EH (cell line): ENCODE results near the gene BLOC1S1.

ENCODE experiments used
- DNase-seq: peaks from one replicate; pipeline ENCODE4 v3.0.0-alpha.2; 2015; ENCODE audit warnings: low read depth

Gene BLOC1S1

GRCh38 chr12:55711786-55712553, 3.9 kb upstream of the BLOC1S1 start:
- no peak for DNase-seq

- DNase-seq: no peak
Measured at GRCh38 chr12:55712700-55713415, 3.0 kb upstream of the BLOC1S1 start.

GRCh38 chr12:55713721-55714120, 2.1 kb upstream of the BLOC1S1 start:
- DNase-seq: peak; percentile 91

DNA sequence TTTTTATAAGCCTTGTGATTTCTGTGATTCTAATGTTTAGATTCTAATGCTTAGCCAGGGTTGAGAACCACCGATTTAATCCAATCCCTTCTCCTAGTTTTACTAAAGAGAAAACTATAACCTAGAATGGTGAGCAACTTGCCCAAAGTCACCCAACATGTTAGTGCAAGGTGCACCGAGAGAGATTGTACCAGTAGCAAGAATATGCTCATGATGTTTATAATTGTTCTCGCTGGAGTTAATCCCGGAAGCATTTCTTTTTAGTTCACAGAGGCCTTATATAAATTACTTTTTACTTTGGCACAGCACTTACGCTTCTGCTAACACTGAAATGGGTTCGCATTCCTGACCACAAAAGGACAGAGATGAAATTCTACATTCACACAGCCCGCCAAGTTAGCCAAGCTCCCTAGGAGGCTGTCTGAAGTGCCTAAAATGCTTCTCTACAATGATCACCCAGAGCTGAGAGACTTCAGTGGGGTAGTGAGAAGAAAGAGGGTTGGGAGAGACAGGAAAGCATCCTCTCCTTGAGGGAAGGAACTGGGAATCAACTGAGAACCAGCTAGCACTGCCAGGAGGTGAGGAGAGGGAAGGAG, 579 bp upstream of the BLOC1S1 start:
- DNase-seq: peak; percentile 33

DNA sequence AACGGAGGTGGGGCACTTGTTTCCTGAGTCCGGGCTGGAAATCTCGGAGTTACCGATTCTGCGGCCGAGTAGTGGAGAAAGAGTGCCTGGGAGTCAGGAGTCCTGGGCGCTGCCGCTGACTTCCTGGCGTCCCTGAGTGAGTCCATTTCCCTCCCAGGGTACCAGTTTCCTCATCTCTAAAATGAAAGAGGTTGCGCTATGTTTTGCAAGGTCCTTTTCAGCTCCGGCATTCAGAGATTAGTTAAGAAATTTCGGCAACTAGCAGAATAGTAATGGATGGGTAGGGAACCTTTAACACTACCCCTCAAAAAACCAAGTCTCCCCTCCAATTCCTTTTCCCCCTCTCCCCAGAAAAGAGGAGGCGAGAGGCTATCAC, 724 bp downstream of the BLOC1S1 start:
- no peak for DNase-seq

GRCh38 chr12:55717011-55718007, 1.5 kb downstream of the BLOC1S1 start:
- DNase-seq: peak; percentile 56

DNA sequence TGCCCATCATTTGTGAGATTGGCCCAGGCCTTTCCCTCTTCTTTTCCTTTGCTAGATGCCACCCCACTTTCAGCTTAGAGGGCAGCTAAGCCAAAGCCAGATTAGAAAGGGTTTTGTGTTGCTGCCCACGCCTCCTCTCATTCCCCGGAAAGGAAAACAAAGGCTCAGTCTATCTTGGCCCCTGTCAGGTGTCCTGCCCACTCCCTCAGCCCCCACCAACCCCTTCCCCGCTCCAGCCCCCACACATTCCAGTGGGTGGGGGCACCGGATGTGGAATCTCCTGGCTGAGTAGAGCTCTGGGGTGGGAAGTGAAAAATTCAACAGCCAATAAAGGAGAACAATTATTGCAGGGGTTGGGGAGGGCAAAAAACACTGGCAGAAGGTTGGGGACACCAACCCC, 2.2 kb downstream of the BLOC1S1 start:
- DNase-seq: no peak

DNA sequence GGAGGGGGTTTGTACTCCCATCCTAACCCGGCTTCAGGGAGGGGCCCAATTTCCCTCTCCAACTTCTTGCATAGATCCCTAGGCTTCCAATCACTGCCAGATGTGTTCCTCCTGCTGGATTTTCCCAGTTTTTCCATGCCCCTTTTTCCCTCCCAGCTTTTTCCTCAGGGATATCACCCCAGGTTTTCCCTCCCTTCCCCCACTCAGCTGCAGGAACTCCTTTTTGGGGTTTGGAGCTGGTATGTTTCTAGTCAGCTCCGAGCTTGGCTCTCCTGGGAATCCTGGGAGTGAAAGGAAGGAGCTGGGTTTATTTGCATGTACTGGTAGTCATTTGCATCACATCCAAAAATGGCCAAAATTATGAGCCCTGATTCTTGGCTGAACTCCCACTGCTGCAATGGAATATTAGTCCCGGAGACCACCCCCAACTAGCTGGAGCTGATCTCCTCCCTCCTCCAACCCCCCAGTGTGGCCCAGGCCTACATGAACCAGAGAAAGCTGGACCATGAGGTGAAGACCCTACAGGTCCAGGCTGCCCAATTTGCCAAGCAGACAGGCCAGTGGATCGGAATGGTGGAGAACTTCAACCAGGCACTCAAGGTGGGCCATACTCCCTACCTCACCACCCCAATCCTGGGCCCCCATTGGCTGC, 2.9 kb downstream of the BLOC1S1 start:
- no peak for DNase-seq

DNA sequence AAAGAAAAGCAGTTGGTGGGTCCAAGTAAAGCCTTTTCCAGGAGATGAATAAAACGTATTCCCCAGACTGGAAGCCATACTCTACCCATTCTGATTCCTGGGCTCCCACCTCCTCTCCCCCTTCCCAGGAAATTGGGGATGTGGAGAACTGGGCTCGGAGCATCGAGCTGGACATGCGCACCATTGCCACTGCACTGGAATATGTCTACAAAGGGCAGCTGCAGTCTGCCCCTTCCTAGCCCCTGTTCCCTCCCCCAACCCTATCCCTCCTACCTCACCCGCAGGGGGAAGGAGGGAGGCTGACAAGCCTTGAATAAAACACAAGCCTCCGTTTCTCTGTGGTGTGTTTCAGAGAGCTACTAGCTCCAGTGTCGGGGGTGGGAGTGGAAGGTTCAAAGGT, 3.5 kb downstream of the BLOC1S1 start:
- DNase-seq: no peak

DNA sequence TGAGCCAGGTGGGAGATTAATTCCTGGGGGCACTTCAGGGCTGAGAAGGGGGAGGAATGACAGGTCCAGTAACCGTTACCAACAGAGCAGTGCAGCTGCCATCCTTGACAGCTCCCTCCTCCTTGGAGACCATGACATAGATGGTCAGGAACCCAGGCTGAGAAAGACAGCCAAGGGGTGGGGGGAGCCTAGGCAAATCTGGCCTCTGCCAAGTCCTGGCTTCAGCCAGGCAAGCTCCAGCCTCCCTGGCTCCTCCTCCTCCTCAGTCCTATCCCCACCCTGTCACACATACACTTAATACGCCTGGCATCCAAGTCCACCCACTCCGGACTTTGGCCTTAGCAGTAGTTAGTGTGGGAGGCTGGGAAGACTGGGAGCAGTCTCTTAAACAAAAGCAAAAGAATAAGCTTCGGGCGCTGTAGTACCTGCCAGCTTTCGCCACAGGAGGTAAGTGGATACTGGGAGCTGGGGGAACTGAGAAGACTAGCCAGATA, 4.3 kb downstream of the BLOC1S1 start, which contains the start of gene RDH5:
RDH5 (plus strand) TSS at position 323 of the 494 bp plus-strand sequence. CDS start 792 bp downstream, outside the sequence.
- peak; percentile 89 for DNase-seq

- peak; percentile 97 for DNase-seq
Measured at GRCh38 chr12:55720894-55721444, 5.1 kb downstream of the BLOC1S1 start.

DNA sequence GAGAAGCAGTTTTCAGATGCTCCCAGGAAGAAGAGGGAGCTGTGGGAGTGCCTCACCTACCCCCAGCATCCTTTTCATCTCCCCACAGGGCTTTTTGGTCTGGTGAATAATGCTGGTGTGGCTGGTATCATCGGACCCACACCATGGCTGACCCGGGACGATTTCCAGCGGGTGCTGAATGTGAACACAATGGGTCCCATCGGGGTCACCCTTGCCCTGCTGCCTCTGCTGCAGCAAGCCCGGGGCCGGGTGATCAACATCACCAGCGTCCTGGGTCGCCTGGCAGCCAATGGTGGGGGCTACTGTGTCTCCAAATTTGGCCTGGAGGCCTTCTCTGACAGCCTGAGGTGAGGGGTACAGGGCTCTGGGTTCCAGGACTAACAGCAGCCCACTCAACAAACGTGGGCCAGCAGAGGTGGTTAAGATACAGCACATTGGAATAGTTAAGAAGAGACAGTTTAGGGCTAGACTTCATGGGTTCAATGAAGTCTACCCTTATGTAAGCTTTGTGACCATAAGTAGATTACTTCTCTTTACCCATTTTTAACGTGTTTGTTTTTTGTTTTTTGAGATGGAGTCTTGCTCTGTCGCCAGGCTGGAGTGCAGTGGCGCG, 5.9 kb downstream of the BLOC1S1 start:
- no peak for DNase-seq

DNA sequence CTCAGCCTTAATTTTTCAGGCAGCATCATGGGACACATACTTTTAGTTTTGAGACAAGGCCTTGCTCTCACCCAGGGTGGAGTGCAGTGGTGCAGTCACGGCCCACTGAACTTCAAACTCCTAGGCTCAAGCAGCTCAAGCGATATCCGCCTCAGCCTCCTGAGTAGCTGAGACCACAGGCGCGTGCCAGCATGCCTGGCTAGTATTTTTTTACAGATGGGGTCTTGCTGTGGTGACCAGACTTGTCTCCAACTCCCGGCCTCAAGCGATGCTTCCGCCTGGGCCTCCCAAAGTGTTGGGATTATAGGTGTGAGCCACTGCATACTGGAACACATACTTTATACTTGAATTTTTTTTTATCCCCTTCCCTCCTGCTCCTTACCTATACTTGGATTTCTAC, 7.1 kb downstream of the BLOC1S1 start:
- DNase-seq: no peak

DNA sequence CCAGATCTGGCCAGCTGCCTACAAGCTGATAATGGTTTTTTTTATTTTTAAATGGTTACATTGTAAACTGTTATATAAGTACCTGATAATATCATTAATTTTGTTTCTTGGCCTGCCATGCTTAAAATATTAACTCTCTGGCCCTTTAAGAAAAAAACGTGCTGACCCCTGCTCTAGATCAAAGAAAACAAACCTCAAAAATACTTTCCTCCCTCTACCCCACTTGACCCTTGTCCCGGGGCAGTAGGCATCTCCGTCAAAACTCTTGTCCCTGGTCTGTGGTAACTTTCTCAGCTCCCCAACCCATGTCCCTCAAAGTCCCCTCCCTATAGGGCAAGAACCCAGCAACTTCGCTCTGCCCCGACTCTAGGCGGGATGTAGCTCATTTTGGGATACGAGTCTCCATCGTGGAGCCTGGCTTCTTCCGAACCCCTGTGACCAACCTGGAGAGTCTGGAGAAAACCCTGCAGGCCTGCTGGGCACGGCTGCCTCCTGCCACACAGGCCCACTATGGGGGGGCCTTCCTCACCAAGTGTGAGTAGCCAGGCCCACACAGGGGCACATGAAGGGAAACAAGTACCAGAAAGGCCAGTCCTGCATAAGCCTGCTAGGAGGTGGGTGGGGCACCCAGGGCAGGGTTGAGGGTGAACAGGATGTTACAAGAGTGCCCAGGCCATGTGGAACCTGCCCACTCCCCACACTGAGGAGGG, 7.8 kb downstream of the BLOC1S1 start:
- no peak for DNase-seq

DNA sequence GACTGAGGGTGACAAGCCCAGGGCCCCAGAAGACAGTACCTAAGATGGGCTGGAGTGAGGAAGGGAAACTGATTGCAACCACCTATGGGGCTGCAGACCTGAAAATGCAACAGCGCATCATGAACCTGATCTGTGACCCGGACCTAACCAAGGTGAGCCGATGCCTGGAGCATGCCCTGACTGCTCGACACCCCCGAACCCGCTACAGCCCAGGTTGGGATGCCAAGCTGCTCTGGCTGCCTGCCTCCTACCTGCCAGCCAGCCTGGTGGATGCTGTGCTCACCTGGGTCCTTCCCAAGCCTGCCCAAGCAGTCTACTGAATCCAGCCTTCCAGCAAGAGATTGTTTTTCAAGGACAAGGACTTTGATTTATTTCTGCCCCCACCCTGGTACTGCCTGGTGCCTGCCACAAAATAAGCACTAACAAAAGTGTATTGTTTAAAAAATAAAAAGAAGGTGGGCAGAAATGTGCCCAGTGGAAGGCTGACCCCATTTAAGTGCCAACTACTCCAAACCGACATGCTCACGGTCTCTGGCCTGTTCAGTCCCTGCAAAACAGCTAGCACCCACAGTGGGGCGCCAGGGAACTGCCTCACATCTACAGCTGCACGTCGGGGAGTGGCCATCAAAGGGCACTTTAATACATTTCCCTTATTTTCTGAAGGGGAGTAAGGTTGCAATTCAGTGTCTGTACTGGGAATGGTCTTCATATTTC, 8.5 kb downstream of the BLOC1S1 start:
- peak; percentile 70 for DNase-seq

DNA sequence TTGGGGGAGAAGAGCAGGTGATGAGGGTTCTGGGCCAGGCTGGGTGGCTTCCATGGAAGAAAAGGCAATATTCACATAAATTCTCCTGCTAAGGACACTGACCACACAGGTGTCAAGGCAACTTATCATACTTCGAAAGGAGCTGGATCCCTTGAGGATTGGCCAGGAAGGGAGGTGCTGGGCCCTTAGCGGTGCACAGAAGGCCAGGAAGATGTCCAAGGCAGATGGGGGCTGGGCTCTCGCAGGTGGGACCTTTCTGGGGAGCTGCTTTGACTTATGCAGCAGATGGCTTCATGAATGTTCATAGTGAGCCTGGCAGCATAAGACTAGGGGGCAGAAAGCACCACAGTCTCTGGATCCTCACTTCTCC, 9.1 kb downstream of the BLOC1S1 start:
- no peak for DNase-seq

DNA sequence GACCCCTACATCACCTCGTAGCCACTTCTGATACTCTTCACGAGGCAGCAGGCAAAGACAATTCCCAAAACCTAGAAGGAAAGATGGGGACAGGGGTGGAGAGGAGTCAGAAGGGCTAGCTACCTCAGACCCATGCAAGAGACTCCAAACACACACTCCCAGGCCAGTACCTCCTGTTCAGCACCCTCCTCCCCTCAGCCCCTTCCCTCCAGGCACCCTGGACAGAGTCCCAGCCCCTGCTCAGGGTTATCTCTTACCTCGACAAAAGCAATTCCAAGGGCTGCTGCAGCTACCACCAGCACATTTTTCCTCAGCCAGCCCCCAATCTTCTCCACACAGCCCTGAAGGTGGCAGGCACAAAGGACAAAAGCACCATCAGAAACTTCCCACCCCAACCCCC, 9.7 kb downstream of the BLOC1S1 start:
- no peak for DNase-seq

GRCh38 chr12:55726971-55727370, 11.1 kb downstream of the BLOC1S1 start:
- DNase-seq: no peak

- peak; percentile 63 for DNase-seq
Measured at GRCh38 chr12:55727643-55728185, 11.9 kb downstream of the BLOC1S1 start.
